Stimulated activated CD8-positive, alpha-beta memory T cell treated with anti-CD3 and anti-CD28 coated beads, Interleukin-7, amount 100 ng/mL, for 48 hours (primary cell): ENCODE measurements around the gene HOGA1.

Experiments
- DNase-seq, 2 donors: peaks; one replicate each; pipeline ENCODE4 v3.0.0-alpha.2; 2020; ENCODE audit warnings: low read depth in 1 of 2; ENCODE audit errors: extremely low read depth in 1 of 2

Gene HOGA1

DNA sequence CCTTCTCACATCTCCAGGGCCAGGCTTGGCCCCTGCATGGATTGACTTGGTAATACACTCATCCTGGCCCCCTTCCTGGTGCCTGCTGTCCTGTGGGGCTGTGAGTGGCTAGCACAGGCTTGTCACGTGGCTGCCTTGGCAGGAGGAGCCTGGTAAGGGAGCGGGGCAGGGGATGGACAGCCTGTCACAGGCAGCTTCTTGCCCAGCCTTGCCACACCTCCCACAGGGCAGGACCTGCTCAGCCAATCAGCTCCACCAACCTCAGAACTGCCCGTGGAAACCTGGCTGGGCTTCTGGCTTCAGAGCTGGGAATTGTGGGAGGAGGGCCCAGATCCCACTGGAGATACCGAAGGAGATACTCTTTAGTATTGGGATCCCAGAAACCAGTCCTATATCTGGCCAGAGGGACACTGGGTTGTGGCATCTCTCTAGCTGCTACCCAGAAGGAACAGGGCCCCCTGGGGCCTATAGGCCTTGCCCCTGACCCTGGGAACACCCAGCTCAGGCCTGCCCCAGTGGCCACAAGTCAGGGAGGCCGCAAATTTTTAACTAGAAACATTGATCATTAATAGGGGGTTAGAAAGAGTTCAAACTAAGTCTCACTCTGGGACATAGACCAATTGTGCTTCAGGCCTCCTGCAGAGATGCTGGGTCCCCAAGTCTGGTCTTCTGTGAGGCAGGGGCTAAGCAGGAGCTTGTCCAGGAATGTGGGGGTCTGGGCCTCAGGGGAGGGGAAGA is at the start of gene HOGA1:
Gene HOGA1, plus strand, starts transcription at position 330 of the 738 bp plus-strand sequence. Its CDS starts 315 bp downstream, at position 645.
- no peak for DNase-seq

DNA sequence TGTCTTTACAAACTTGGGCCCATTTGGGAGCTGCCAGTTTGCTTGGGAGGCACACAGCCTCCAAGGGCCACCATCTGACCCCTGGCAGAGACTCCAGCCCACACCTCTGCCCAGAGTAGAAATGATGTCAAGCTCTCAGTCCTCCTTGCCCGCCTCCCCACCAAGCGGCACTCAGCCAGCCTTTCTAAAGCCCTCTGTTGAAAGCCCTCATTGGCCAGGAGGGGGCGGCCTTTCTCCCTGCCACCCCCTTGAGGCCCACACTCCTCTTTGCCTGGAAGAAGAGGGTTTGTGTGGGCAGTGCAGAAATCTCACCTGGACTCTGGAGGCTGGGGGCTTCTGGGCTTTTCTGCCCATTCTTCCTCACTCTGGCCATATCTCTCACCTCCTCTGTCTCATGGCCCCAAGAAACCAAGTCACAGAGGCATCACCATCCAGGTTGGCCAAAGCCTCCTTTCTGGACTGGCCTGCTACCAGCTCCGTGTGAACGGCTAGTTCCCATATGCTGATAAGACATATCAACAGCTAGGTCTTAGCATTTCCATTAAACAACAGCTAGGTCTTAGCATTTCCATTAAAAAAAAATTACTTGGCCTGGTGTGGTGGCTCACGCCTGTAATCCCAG is 49.3 kb upstream of the HOGA1 start:
- DNase-seq, result peak in 1 of 2 donors; percentile 14

DNA sequence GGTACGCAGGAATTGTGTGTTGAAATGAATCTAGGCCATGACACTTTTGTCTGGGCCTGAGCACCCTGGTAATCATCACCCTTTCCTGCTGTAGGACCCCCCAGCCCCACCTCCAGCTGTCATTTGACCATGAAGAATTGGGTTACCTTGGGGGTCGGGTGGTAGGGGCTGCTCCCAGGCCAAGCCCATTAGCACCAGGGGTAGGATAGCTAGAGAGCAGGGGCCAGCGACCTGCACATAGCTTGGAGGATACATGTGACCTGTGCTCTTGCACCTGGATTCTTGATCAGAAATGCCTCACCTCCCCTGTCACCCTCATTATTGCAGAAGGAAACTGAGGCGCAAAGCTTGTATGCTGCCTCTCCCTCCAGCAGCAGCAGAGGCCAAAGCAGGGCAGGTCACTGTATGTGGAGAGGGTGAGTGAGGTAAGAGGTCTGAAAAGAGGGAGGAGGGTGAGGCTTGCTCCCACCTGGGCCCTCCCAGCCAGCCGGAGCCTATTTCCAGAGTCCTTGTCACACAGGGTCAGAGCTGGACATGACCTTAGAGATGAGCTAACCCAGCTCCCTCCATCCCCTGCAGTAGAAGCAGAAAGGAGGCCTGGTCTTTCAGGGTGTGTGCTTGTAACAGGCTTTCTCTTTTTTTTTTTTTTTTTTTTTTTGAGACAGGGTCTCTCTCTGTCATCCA is 46.9 kb upstream of the HOGA1 start:
- no peak for DNase-seq

DNA sequence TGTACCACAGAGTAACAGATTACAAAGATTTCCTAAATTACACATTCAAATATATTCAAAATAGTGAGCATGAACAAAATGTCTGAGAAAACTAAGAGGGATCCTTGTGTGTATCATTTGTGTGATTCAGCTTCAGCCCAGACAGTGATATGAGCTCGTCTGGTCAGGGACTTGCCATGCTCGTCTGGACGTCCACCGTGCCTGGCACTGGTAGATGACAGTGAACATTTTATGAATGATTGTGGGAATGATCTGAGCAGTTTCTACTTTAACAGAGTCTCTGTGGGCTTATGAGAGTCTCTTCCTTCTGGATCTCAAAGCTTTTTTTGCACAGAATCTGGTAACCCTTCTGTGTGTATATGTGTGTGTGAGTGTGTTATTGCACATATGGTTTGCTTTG is 45.8 kb upstream of the HOGA1 start:
- DNase-seq, result no peak

DNA sequence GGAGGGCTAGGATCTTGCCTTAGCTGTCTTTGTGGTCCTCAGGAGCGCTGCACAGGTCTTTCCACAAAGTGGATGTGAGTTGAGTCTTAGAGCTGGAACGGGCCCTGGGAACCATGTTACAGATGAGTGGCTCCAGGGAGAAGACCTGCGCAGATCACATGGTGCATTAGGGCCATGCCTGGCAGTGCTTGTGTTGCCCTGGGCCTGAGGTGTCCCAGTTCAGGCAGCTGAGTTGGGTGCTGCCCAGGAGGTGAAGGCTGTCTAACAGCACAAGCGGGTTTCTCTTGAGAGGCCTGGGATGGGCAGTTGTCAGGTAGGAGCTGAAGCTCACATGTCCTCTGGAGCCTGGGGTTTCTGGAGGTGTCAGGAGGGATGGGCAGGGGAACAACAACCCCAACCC is 45.4 kb upstream of the HOGA1 start:
- no peak for DNase-seq

DNA sequence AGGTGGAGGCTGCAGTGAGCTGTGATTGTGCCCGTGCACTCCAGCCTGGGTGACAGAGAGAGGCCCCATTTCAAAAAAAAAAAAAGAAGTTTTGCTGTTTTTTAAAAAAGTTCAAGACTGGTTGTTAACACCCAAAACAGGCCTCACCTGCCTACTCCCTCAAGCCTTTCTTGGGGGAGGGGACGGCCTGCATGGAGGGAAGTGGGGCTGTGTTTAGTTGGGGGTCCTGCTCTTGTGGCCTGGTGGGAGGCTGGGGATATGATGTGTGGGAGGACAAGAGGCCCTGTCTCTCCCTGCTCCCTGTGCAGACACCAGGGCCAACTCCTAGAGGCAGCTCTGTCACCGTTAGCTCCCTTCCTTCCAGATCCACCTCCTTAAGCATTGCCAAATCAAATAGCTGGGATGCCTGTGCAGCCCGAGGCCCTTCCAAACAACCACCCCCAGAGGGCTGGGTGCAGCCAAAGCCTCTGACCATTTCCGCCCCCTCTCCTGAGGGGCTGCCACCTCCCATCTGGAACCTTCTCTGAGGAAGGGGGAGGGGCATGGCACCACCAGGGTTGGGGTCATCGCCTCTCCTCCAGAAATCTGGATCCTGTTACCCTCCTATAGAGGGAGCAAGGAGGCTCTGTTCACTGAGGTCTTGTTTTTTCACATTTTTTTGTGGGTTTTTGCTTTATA is 44.5 kb upstream of the HOGA1 start:
- no peak for DNase-seq

DNA sequence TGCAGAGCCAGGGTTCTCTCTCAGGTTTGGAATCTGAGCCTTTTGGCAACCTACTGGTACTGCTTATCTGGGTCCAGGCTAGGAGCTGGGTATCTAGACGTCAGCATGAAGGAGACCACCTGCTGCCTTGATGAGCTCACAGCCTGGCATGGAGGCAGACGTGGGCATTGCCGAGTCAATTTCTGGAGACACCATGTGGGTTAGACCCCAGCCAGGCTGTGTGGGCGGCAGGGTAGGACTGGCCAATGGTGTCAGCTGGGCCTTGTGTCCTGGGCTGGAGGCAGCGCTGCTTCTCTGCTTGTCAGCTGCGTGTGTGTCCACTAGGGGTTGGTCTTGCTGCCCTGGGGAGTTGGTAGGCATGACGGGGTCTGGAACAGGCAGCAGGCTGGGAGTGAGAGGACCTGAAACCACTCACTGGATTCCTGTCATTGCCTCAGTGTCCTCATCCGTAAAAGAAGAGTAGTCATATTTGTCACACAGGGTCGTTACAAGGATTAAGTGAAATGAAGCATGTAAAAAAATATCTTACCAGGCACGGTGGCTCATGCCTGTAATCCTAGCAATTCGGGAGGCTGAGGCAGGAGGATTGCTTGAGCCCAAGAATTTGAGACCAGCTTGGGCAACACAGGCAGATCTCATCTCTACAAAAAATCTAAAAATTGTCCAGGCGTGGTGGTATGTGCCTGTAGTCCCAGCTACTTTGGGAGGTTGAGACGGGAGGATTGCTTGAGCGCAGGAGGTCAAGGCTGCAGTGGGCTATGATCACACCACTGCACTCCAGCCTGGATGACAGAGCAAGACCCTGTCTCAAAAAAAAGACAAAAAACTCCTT is 43.3 kb upstream of the HOGA1 start:
- no peak for DNase-seq

DNA sequence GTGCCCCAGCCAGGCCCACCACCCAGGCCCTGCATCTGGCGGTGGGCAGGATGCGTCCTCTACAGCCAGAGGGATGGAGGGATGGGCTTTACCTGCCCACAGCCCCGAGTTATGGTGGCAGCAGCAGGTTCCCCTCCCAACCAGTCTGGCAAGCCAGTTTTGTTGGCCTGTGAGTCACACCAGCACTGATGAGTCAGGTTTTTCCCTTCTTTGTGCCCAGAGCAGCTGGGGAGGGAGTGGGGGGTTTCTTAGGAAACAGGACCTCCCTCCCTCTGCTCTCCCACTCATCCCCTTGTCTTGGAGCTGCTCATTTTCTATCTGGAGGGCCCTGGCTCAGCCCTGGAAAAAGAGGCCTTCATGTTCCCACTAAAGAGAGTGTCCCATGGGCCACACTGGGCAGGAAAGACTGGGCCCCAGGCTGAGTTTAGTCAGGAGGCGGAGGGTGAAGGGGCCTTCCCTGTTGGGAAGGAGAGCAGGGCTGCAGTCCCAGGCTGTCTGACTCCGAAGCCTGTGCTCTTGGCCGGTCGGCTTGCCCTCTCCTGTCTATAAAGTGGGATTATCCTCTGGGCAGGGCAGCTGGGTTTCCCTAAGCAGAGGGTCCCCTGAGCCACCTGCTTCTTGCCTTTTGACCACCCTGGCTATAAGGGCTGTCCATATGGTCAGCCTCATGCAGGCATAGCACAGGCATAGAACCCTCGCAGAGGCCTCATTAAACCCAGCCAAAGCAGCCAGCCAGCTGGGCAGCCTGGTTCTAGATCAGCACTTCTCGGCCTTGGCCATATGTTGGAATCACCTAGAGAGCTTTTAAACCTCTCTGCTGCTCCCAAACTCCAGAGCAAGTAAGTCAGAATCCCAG is 41.8 kb upstream of the HOGA1 start:
- peak in 1 of 2 donors; percentile 39 for DNase-seq

DNA sequence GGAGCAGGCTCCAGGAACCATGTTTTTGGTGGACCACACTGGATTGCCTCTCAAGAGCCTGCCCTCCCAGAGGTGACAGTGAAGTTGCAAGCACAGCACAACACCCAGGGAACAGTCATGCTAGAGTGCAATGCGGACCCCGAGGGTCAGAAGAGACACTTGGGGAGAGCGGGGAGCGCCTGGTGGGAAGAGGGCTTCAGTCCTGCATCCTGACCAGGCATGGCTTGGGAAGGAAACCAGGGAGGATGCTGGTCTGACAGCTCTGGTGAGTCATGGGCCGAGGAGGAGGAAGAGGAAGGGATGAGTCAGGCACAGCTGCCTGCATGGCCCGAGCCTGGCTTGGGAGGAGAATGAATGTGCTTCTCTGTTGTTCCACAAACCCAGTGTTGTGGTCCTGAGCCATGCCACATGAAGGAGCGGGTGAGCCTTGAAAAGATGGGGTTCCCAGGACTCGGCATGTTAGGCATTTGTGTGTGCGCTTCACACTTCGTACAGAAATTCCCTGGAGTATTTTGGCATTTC is 41.1 kb upstream of the HOGA1 start:
- peak; percentile 35 to 61 for DNase-seq

DNA sequence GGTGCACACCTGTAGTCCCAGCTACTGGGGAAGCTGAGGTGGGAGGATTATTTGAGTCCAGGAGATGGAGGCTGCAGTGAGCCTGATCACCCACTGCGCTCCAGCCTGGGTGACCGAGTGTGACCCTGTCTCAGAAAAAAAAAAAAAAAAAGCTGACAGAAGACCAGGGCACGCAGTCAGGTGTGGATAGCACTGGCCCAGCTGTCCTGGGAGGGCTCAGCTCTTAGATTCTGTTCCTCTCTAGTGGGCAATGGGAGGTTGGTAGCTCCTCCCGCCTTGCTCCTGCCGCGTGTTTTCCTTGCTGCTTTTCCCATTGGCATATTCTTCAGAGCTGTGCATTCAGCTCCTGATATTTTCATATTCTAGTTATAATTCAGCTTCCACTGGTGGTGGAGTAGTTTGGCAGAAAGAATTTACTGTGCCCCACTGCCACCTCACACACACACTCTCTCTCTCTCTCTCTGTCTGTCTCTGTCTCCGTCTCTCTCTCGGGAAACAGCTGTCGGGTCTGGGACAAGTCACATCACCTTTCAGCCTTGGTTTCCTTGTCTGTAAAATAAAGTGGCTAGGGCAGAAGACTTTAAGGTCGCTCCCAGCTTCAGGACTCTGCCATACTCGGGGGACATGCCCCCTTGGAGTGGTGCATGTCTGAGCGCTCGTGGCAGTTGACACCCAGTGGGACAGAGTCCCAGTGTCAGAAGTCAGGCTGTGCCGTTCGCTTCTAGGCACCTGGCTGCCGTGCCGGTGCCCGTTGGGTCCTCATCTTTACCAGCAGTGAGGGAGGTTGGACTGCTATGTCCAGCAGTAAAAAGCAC is 37.5 kb upstream of the HOGA1 start:
- DNase-seq, result no peak

DNA sequence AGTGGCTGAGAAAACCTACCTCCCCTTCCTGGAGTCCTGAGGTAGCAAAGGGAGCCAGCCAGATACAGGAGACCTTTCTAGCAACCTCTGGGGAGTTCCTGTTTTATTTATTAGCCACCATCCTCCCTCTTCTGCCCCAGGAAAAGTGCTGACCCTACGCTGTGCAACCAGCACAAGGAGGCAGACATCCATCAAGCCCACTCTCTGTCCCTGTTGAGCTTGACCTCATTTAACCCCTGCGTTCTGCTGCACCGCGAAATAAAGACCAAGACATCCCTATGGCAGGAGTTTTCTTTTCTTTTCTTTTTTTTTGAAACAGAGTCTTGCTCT is 37.0 kb upstream of the HOGA1 start:
- no peak for DNase-seq

DNA sequence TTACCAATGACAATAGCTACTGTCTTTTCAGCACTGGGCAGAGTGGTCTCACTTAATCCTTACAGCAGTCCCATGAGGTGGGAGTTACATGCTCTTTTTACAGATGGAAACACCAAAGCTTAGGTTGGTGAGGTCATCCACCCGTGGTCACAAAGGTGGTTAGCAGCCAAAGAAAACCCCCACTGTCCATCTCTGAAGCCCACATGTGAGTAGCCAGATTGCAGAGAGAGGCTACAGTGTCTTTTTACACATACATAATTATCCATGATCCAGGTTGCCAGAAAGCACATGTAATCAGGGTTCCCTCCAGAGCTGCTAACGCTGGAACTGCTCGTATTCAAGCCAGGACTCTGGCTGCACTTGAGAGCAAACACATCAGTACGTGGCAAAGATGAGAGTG is 36.2 kb upstream of the HOGA1 start:
- DNase-seq, result no peak

DNA sequence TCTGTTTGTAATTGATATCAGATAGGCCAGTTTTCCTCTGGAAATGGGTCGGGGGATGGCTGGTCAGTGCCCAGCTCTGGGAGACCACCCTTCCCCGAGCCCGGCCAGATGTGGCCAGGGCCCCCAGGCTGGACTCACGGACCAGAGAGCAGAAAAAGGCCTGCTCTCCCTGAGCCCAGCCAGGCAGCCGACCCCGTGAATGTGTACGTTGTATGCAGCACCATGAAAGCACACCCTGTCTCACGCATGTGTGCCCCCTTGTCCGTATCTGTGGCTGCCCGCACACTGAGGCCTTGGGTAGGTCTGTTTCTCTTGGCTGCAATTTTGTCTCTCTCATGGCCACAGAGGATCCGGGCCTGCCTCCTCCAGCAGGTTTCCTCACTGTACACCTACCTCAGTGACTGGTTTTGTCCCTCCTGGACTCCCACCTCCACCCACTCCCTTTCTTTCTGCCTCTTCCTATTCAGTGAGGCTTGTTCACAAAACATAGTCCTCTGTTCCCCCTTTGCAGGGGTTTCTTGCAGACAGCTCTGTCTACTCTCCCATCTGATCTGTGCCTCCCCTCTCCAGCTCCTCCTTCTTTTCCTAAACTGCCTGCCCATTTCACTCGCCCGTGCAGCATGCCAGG is 35.2 kb upstream of the HOGA1 start:
- no peak for DNase-seq

DNA sequence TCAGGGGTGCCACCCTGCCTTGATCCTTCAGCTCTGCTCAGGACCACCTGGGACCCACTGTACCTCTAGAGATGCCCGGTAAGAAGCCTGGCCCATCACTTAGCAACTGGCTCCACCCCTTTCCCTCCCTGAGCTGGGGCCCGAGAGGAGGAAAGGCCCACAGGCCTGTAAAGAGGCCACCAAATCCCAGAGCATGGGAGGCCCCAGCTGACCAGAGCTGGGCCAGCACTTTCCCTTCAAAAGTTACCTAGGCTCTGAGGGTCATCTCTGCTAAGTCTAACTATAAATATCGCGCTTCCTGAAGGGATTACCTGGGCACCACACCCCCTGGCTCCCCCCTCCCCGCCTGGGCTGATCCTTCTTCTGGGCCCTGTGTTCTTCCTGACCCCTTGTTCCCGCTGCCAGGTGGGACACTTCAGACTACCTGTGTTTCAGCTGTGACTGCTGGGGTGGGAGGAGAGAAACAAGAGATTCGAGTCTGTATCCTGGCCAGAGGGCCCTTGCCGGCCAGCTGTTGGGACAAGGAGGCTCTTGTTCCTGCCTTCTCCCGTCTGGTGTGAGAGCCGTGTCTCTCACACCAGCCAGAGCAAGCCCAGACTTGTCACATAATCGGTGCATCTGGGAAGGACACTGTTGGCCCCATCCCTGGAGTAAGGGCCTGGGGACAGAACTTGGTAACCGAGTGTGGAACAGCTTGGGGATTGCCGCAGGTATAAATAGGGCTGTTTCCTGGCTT is 34.4 kb upstream of the HOGA1 start:
- DNase-seq, result no peak

DNA sequence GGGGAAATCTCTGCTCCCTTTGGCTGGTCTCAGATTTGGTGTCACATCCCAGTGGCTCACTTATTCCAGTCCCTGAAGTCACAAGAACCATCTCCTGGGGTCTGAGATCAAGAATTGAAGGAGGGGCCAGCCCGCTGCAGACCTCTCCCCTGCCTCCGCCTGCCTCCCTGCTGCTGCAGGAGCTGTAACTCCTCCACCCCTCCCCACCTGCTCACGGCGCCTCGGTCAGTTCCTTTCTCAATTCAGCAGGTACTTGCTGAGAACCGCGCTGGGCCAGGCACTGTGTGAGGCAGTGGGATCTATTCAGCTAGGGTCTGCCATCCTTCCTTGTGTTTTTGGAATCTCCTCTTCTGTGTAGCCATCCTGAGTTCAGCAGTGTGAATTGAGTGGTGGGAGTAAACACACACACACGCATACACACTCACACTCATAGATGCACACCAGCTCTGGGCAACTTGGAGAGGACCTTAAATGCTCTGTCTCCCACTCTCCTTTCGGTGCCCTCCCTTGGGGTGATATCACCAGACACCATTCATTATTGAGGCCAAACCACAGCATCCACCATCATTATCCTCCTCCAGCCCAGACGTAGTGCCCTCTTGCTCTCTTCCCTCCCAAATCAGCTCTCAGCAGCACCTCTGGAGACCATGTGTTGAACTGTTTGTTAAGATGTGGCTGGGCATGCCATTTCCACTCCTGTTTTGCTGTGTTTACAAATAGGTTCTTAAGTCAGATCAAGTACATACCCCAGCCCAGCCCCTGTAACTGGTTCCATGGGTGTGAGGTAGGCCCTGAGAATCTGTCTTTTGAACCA is 33.6 kb upstream of the HOGA1 start:
- no peak for DNase-seq

DNA sequence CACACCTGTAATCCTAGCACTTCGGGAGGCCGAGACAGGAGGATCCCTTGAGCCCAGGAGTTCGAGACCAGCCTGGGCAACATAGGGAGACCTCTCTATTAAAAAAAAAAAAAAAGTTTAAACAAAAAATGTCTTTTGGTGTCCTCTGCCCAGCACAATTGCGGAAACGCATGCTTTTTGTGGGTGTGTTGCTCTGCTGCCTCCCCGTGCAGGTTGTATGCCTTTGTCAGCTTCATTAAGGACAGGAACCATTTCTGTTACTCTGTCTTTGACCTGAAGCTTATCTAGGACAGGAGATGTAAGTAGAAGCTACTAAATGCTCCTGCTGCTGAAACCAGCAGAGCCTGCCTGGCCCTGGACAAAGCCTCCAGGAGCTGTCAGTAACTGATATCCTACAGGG is 32.9 kb upstream of the HOGA1 start:
- DNase-seq, result no peak

DNA sequence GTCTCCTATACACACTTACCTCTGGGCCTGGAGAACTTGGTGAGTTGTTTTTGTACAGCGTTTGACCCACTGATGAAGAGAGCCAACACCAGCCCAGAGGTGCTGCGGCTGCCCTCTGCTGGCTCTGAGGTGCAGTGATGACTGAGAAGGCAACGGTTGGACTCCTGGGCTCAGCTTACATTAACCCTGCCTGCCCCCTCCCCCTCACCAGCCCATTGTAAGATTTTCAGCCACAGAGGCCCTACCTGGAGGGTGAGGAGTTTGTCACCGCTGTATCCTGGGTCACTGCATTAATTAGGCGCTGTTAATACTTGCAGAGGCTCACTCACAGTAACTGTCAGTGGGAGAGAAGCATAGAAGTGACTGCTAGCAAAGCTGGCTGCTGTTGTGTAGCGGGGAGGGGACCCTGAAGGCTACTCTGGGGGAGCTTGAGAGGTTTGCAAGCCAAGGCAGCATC is 30.6 kb upstream of the HOGA1 start:
- DNase-seq, result peak in 1 of 2 donors; percentile 32
